GM23248 (cell line): ENCODE results near the gene FBXO48. TPM values are rescaled to one million over a fixed set of nuclear protein-coding genes. Genes with fewer than 3 reads are reported as not detected.
A peak's percentile ranks its signal among the peaks of the same experiment; 100 is the strongest.

Experiments used
- DNase-seq: peaks from one replicate; pipeline ENCODE4 v3.0.0-alpha.2; 2015
- H2AFZ ChIP-seq: fragments of 200-600 bp; sonication (generic); 2 replicates; pipeline ENCODE4 v1.6.1; 2016; ENCODE audit warnings: antibody characterized with exemption
- H3F3A ChIP-seq: fragments of 200-600 bp; sonication (generic); 2 replicates; pipeline ENCODE4 v1.6.1; 2016; ENCODE audit warnings: mild to moderate bottlenecking, antibody characterized with exemption, mixed run types; ENCODE audit not compliant: insufficient read depth
- H3K27ac ChIP-seq: fragments of 200-600 bp; sonication (generic); 2 replicates; pipeline ENCODE4 v1.5.1; 2016; ENCODE audit warnings: mild to moderate bottlenecking
- H3K27me3 ChIP-seq: fragments of 200-600 bp; sonication (generic); replicated peaks from 2 replicates; pipeline ENCODE4 v1.6.1; 2016; ENCODE audit warnings: mild to moderate bottlenecking; ENCODE audit not compliant: insufficient read depth
- H3K36me3 ChIP-seq: fragments of 200-600 bp; sonication (generic); 2 replicates; pipeline ENCODE4 v1.6.1; 2016; ENCODE audit warnings: low read depth, mild to moderate bottlenecking
- H3K4me1 ChIP-seq: fragments of 200-600 bp; sonication (generic); 2 replicates; pipeline ENCODE4 v1.6.1; 2016; ENCODE audit warnings: mild to moderate bottlenecking; ENCODE audit not compliant: insufficient read depth
- H3K4me2 ChIP-seq: fragments of 200-600 bp; sonication (generic); one replicate; pipeline ENCODE4 v1.6.1; 2016; ENCODE audit warnings: mild to moderate bottlenecking; ENCODE audit not compliant: unreplicated experiment
- H3K4me3 ChIP-seq: fragments of 200-600 bp; sonication (generic); 2 replicates; pipeline ENCODE4 v1.5.1; 2016; ENCODE audit warnings: mild to moderate bottlenecking
- H3K79me2 ChIP-seq: fragments of 200-600 bp; sonication (generic); 2 replicates; pipeline ENCODE4 v1.6.1; 2016; ENCODE audit warnings: mild to moderate bottlenecking; ENCODE audit not compliant: insufficient read depth
- H3K9ac ChIP-seq: fragments of 200-600 bp; sonication (generic); 2 replicates; pipeline ENCODE4 v1.6.1; 2016; ENCODE audit warnings: mild to moderate bottlenecking
- H3K9me2 ChIP-seq: fragments of 200-600 bp; sonication (generic); 2 replicates; pipeline ENCODE4 v1.6.1; 2016; ENCODE audit warnings: mixed run types, mild to moderate bottlenecking, moderate library complexity; ENCODE audit not compliant: insufficient read depth
- H3K9me3 ChIP-seq: fragments of 200-600 bp; sonication (generic); one replicate; pipeline ENCODE4 v1.6.1; 2017; ENCODE audit warnings: low read depth
- H4K20me1 ChIP-seq: fragments of 200-600 bp; sonication (generic); 2 replicates; pipeline ENCODE4 v1.6.0; 2016; ENCODE audit not compliant: insufficient read depth
- EZH2 ChIP-seq: fragments of 200-600 bp; sonication (generic); IDR thresholded peaks from 2 replicates; pipeline ENCODE4 v1.6.1; 2018; ENCODE audit warnings: antibody characterized with exemption, mild to moderate bottlenecking; ENCODE audit not compliant: insufficient read depth, poor library complexity, severe bottlenecking
- EZH2phosphoT487 ChIP-seq: fragments of 200-600 bp; sonication (generic); IDR thresholded peaks from 2 replicates; pipeline ENCODE4 v1.6.1; 2018; ENCODE audit warnings: antibody characterized with exemption, moderate library complexity, mild to moderate bottlenecking, low read depth; ENCODE audit not compliant: insufficient read depth
- WGBS, 2 experiments: methylation state at CpG; one replicate each; pipeline ENCODE4 v1.1.6; 2015 to 2017; ENCODE audit warnings: low lambda C conversion rate in 2 of 2, low coverage in 1 of 2; ENCODE audit errors: missing lambda C conversion rate in 2 of 2; 5-methylcytosine and 5-hydroxymethylcytosine counted together
- in situ Hi-C: fragments of 300-500 bp; cut with MboI; formaldehyde crosslinking; loops from 2 replicates; pipeline ENCODE4 v1.15.0; 2020
- polyA plus RNA-seq: library from polyadenylated mRNA; unstranded; fragments of >200 nt; fragmentation: Nextera tagmentation; extraction: Ambion mirVana; gene quantifications from 2 replicates; pipeline ENCODE4 v1.2.1, GENCODE V29; 2016
- total RNA-seq: library from RNA; depleted of rRNA; stranded (reverse); fragments of >200 nt; shearing (Covaris generic); gene quantifications from 2 replicates; pipeline ENCODE4 v1.2.3, GENCODE V29; 2014

FBXO48 gene
- total and polyA plus RNA-seq, 2 experiments from 2014 or later = 0.65 to 1.0 TPM

DNA sequence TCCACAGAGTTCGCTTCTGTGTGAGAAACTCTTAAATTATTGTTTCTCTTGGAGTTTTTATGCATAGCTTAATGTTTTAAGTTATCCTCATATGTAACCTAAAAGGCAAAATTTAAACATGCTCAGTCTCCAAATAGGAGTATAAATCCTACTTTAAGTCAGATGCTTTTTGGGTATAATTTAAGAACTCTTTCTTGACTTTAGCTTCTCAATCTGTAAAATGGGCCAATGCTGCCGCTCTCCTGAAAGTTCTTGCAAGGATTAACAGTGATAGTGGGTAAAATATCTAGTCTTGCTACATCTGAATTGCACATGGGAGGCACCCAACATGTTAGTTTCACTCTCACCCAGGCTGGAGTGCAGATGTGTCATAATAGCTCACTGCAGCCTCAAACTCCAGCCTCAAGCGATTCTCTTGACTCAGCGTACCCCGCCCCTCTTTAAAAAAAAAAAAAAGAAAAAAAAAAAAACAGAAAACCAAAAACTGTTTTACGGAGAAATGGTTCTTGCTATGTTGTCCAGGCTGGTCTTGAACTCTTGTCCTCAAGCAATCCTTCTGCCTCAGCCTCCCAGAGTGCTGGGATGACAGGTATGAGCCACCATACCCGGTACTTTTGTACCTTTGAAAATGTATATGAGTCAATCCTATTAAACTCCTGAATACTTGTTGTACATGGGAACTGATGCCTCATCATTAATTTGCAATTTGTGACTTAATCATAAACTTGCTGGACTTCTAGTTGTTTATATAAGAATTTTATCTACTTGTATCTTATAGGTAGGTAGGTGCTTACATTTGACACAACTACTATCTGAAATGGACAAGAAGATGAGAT is 1.8 kb downstream of the FBXO48 start:
- no peaks in the 10 kb centered on the region for H3K9me3 ChIP-seq
- H3K4me2 ChIP-seq = peak overlapping the region; percentile 94
- DNase-seq = peak; percentile 86
- peaks cover 31% of the 10 kb centered on the region for H3K4me1 ChIP-seq
- 30 to 35% methylated on average over 7 of the region's 7 CpGs for WGBS, 2 experiments
- no peaks in the 10 kb centered on the region for H4K20me1 ChIP-seq
- in situ Hi-C loops = no loop called here
- H3K27me3 ChIP-seq = no peaks in the 10 kb centered on the region
- H3K9ac ChIP-seq = peak overlapping the region; percentile 90; the same call in 1 of the 2 replicates
- peaks cover 18% of the 10 kb centered on the region for H3K79me2 ChIP-seq
- peak overlapping the region; percentile 96; the same call in 1 of the 2 replicates for H2AFZ ChIP-seq
- H3K9me2 ChIP-seq = no peaks in the 10 kb centered on the region
- H3K4me3 ChIP-seq = peak overlapping the region; percentile 90
- H3K27ac ChIP-seq = peak overlapping the region; percentile 76
- no peaks in the 10 kb centered on the region for H3K36me3 ChIP-seq
- TF ChIP-seq EZH2phosphoT487 (no peak), EZH2 (no peak)
- H3F3A ChIP-seq = peaks cover 18% of the 10 kb centered on the region

DNA sequence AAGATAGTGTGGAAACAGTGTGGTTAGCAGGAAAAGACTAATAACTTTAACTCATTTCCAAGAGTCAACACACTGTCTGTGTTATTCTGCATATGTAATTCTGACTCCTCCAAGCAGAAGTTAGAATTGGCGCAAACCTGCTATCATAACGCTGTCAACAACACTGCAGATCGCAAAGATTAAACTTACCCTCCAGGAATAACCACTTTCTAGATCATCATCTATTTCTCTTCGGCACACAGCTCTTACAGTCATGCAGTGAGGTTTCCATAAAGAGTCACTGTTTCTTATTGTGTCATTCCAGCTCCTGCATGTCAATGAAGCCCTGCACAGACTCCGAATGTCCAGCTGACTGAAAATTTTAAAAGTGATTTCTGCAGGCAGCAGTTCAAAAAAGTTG is 2.4 kb downstream of the FBXO48 start:
- Histone ChIP-seq H3K36me3 (no peaks in the 10 kb centered on the region), H2AFZ (no peak overlapping the region), H3K4me3 (no peak overlapping the region), H3K9me3 (no peaks in the 10 kb centered on the region), H3K27ac (no peak overlapping the region), H3K4me1 (peaks cover 24% of the 10 kb centered on the region), H3K9me2 (no peaks in the 10 kb centered on the region), H3K9ac (no peak overlapping the region), H3K27me3 (no peaks in the 10 kb centered on the region), H3F3A (peaks cover 18% of the 10 kb centered on the region), H4K20me1 (no peaks in the 10 kb centered on the region), H3K79me2 (peaks cover 18% of the 10 kb centered on the region), H3K4me2 (no peak overlapping the region)
- 97 to 99% methylated on average over 5 of the region's 5 CpGs for WGBS, 2 experiments
- TF ChIP-seq EZH2 (no peak), EZH2phosphoT487 (no peak)
- in situ Hi-C loops = no loop called here
- no peak for DNase-seq

DNA sequence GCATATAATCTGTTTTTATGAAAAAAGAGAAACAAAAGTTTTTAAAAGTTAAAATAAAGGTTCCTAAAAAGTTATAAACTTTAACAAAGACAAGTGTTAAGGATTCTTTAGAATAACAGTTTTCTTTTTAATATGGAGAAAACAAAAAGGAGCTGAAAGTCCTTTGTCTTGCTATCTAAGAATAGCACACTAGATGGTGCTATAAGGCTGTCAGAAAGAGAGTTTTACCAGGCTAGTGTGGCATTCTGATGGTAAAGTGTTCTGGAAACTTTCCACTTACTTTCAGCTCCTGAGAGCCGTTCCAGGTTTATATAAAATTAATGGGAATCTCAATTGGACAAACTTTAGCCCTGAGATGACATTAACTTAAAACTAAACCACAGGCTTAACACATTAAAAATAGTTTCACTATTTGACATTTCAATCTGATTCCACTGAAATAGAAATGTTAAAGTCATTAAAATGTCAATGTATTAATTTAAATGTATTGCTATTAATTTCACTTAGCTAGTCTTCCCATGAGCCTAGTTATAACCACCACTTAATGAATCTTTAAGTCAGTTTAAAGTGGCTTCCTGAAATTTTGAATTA is 3.7 kb downstream of the FBXO48 start:
- Histone ChIP-seq H3K27me3 (no peaks in the 10 kb centered on the region), H3K9ac (no peak overlapping the region), H4K20me1 (no peaks in the 10 kb centered on the region), H3K4me2 (no peak overlapping the region), H3K79me2 (peaks cover 7% of the 10 kb centered on the region), H3K4me1 (peaks cover 28% of the 10 kb centered on the region), H3K36me3 (no peaks in the 10 kb centered on the region), H3F3A (peaks cover 27% of the 10 kb centered on the region), H3K9me3 (no peaks in the 10 kb centered on the region), H3K9me2 (no peaks in the 10 kb centered on the region), H2AFZ (no peak overlapping the region), H3K27ac (no peak overlapping the region), H3K4me3 (no peak overlapping the region)
- WGBS, 2 experiments = 3 to 4% methylated on average over 1 of the region's 1 CpG
- peak; percentile 76 for DNase-seq
- in situ Hi-C loops = no loop called here
- no peak for TF ChIP-seq EZH2
- TF ChIP-seq EZH2phosphoT487 = no peak

DNA sequence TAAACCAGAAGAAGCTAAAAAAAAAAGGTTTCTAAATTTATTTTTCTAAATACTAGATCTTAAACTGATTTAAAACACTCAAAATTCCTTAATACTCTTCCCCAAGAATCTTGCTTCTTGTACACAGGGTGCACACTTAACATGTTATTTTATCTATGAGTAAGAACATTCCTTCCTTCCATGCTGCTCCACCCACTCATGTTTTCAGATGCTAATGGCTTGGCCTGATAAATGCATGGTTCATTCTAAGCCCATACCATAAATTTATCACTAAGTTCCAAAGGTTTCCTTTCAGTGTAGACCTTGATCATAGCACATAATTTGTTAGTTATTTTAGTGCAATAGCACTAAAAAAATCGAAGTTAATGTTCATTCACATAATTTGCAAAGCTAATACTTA is 8.1 kb downstream of the FBXO48 start:
- peaks cover 20% of the 10 kb centered on the region for H3K4me1 ChIP-seq
- no peaks in the 10 kb centered on the region for H3K9me2 ChIP-seq
- H3K4me2 ChIP-seq = peak overlapping the region; percentile 9
- peaks cover 14% of the 10 kb centered on the region; the same call in 1 of the 2 replicates for H3F3A ChIP-seq
- no peak overlapping the region for H3K9ac ChIP-seq
- WGBS, 2 experiments = 35 to 39% methylated on average over 1 of the region's 1 CpG
- TF ChIP-seq EZH2 (no peak), EZH2phosphoT487 (no peak)
- no peaks in the 10 kb centered on the region for H3K27me3 ChIP-seq
- H3K27ac ChIP-seq = no peak overlapping the region
- H2AFZ ChIP-seq = no peak overlapping the region
- H3K4me3 ChIP-seq = no peak overlapping the region
- no peaks in the 10 kb centered on the region for H3K36me3 ChIP-seq
- H4K20me1 ChIP-seq = no peaks in the 10 kb centered on the region
- H3K9me3 ChIP-seq = no peaks in the 10 kb centered on the region
- in situ Hi-C loops = no loop called here
- peak; percentile 72 for DNase-seq
- H3K79me2 ChIP-seq = no peaks in the 10 kb centered on the region
